HCT116 (cell line): ENCODE data around the gene MCEE. TPM values are rescaled to one million over a fixed set of nuclear protein-coding genes. Genes with fewer than 3 reads are reported as not detected.
"Not testable (repeated sequence)": the region's sequence is repeated elsewhere in the genome, so short reads cannot be mapped to it uniquely, and the experiment has no call there.

ENCODE experiments used
- ATAC-seq: fragments of 200-7000 bp; cut with Tn5 transposase; 2 replicates; pipeline ENCODE4 v1.9.1; 2020; ENCODE audit warnings: mild to moderate bottlenecking, moderate library complexity
- BruUV-seq: library from RNA; stranded (reverse); fragments of 400-500 nt; replicated peaks from 2 replicates; lab custom pipeline; 2021; lab: Mats Ljungman, UMichigan
- CTCF ChIA-PET: fragments of 300-600 bp; sonication (Branson Sonifier 250); formaldehyde crosslinking; loops from one replicate; lab custom pipeline; 2021; ENCODE audit warnings: antibody characterized with exemption; lab: Charles Lee
- POLR2A ChIA-PET: fragments of 300-600, 350-600 bp; sonication (Branson Sonifier 250); formaldehyde crosslinking; loops from one replicate; lab custom pipeline; 2021; ENCODE audit warnings: antibody characterized with exemption; lab: Charles Lee
- RAD21 ChIA-PET, 2 experiments: fragments of 300-600 bp; sonication (Branson Sonifier 250); formaldehyde crosslinking; loops; one replicate each; lab custom pipeline; 2023; ENCODE audit warnings: low total read pairs in 2 of 2; ENCODE audit not compliant: uncharacterized antibody in 2 of 2, unreplicated experiment in 2 of 2, low non-redundant PET in 1 of 2; lab: Charles Lee
- DNase-seq: peaks from one replicate; pipeline ENCODE4 v3.0.0-alpha.2; 2010; ENCODE audit warnings: low read depth, low spot score
- H2AFZ ChIP-seq: fragments of 200-600 bp; shearing (Covaris generic), sonication (generic); 2 replicates; pipeline ENCODE4 v1.6.1; 2017; ENCODE audit warnings: low read depth, mixed run types, mixed read lengths, antibody characterized with exemption, low read length; ENCODE audit not compliant: poor library complexity, severe bottlenecking
- H3K27ac ChIP-seq: 2 replicates; pipeline ENCODE4 v1.5.1; 2012; ENCODE audit warnings: low read depth, low read length
- H3K27me3 ChIP-seq: fragments of 200-600 bp; sonication (generic); 2 replicates; pipeline ENCODE4 v1.6.1; 2016; ENCODE audit warnings: mixed run types, low read length, mixed read lengths; ENCODE audit not compliant: insufficient read depth
- H3K36me3 ChIP-seq, 2 experiments: fragments of 200-500 bp in 1 of 2; fragments of 200-600 bp in 1 of 2; sonication (Bioruptor generic) in 1 of 2; sonication (generic) in 1 of 2; 2 replicates each; pipeline versions ENCODE4 v1.5.1 to v1.6.1; 2014 to 2016; ENCODE audit warnings: low read length in 2 of 2, inconsistent platforms in 1 of 2, mixed read lengths in 1 of 2, mixed run types in 1 of 2; ENCODE audit not compliant: insufficient read depth in 2 of 2, control insufficient read depth in 1 of 2
- H3K4me1 ChIP-seq, 2 experiments: fragments of 200-600 bp in 1 of 2; sonication (generic) in 1 of 2; 2 replicates each; pipeline versions ENCODE4 v1.5.1 to v1.6.1; 2012 to 2017; ENCODE audit warnings: low read length in 2 of 2, inconsistent platforms in 1 of 2, mild to moderate bottlenecking in 1 of 2, mixed read lengths in 1 of 2, mixed run types in 1 of 2, moderate library complexity in 1 of 2; ENCODE audit not compliant: insufficient read depth in 2 of 2, control insufficient read depth in 1 of 2
- H3K4me2 ChIP-seq: fragments of 200-600 bp; sonication (generic); 2 replicates; pipeline ENCODE4 v1.6.1; 2017; ENCODE audit warnings: mixed run types, low read length, mixed read lengths
- H3K4me3 ChIP-seq, 2 experiments: fragments of 200-600 bp in 1 of 2; sonication (generic) in 1 of 2; replicated peaks in 1 of 2; 2 replicates each; pipeline ENCODE4 v1.5.1; 2011 to 2016; ENCODE audit warnings: low read length in 2 of 2, control low read depth in 1 of 2, low read depth in 1 of 2, mild to moderate bottlenecking in 1 of 2, mixed read lengths in 1 of 2, mixed run types in 1 of 2
- H3K79me2 ChIP-seq: fragments of 200-600 bp; sonication (generic); 2 replicates; pipeline ENCODE4 v1.6.1; 2017; ENCODE audit warnings: mild to moderate bottlenecking, mixed run types, low read length, moderate library complexity, mixed read lengths; ENCODE audit not compliant: insufficient read depth
- H3K9ac ChIP-seq: fragments of 200-600 bp; sonication (generic); 2 replicates; pipeline ENCODE4 v1.6.1; 2016; ENCODE audit warnings: low read length, mixed read lengths
- H3K9me2 ChIP-seq: fragments of 200-600 bp; sonication (generic), shearing (Covaris generic); 2 replicates; pipeline ENCODE4 v1.6.1; 2017; ENCODE audit warnings: mixed run types, mild to moderate bottlenecking, moderate library complexity; ENCODE audit not compliant: insufficient read depth
- H3K9me3 ChIP-seq, 2 experiments: fragments of 200-500 bp in 1 of 2; fragments of 200-600 bp in 1 of 2; sonication (Bioruptor generic) in 1 of 2; sonication (generic) in 1 of 2; 2 replicates each; pipeline ENCODE4 v1.6.1; 2014 to 2017; ENCODE audit warnings: low read length in 2 of 2, mixed read lengths in 2 of 2, inconsistent platforms in 1 of 2, low read depth in 1 of 2, mild to moderate bottlenecking in 1 of 2, mixed run types in 1 of 2, moderate library complexity in 1 of 2; ENCODE audit not compliant: control insufficient read depth in 1 of 2, insufficient read depth in 1 of 2
- H4K20me1 ChIP-seq: fragments of 200-600 bp; sonication (generic), shearing (Covaris generic); 2 replicates; pipeline ENCODE4 v1.6.1; 2017; ENCODE audit warnings: mixed run types, mild to moderate bottlenecking, moderate library complexity; ENCODE audit not compliant: insufficient read depth
- ELF1 ChIP-seq: IDR thresholded peaks from 2 replicates; pipeline ENCODE4 v1.6.1; 2012; ENCODE audit warnings: low read depth, borderline replicate concordance
- intact Hi-C: fragments of 100-400 bp; cut with micrococcal nuclease; formaldehyde crosslinking; loops from 2 replicates; pipeline ENCODE4 v1.10.0; 2022
- total RNA-seq: library from RNA; stranded (reverse); gene quantifications from one replicate; pipeline ENCODE4 v1.2.1, GENCODE V29; 2021; ENCODE audit not compliant: unreplicated experiment

MCEE gene
- total RNA-seq, 1 experiment from 2014 or later, result 9.0 TPM

GRCh38 chr2:71106463-71106862 is 23.6 kb downstream of the MCEE start:
- H3K9me3 ChIP-seq, intact Hi-C loops, H2AFZ ChIP-seq, H3K9me2 ChIP-seq, RAD21 ChIA-PET, H3K4me3 ChIP-seq, H4K20me1 ChIP-seq, BruUV-seq, H3K27me3 ChIP-seq, H3K9ac ChIP-seq, H3K79me2 ChIP-seq, H3K4me1 ChIP-seq, H3K36me3 ChIP-seq, H3K27ac ChIP-seq, H3K4me2 ChIP-seq, DNase-seq, POLR2A ChIA-PET: not testable (repeated sequence)
- CTCF ChIA-PET, result interaction anchor here (1.6 kb wide), 1 partner anchor 14 kb away, joined by 3 read pairs; no protein-coding TSS in a partner anchor
- ATAC-seq, result peak; percentile 66

GRCh38 chr2:71103809-71104208 is 26.2 kb downstream of the MCEE start:
- Histone ChIP-seq H3K36me3 (no peaks in the 10 kb centered on the region), H4K20me1 (no peaks in the 10 kb centered on the region), H3K79me2 (no peaks in the 10 kb centered on the region), H2AFZ (no peak overlapping the region)
- POLR2A ChIA-PET, result no interaction called here
- TF ChIP-seq ELF1, result no peak
- TF ChIP-seq, all 23 proteins: peak for 0
- Histone ChIP-seq H3K4me1 (peaks cover 0 to 2% of the 10 kb centered on the region in 2 experiments; a peak in 1 of 4 replicates), H3K9me3 (no peaks in the 10 kb centered on the region), H3K9me2 (no peaks in the 10 kb centered on the region), H3K27me3 (no peaks in the 10 kb centered on the region), H3K27ac (no peak overlapping the region), H3K4me2 (no peak overlapping the region), H3K4me3 (no peak overlapping the region), H3K9ac (no peak overlapping the region)
- intact Hi-C loops, result no loop called here
- RAD21 ChIA-PET, result no interaction called here
- no peak for DNase-seq
- no TSS peak for BruUV-seq
- no peak for ATAC-seq
- CTCF ChIA-PET, result no interaction called here
